HFF-Myc (cell line): ENCODE measurements around the gene FGG.

ENCODE experiments used
- DNase-seq: peaks from one replicate; pipeline ENCODE4 v3.0.0-alpha.2; 2011; ENCODE audit warnings: low read depth; ENCODE audit errors: extremely low read depth
- H3K4me3 ChIP-seq: replicated peaks from 2 replicates; pipeline ENCODE4 v1.5.1; 2011; ENCODE audit warnings: low read depth, mild to moderate bottlenecking, control low read depth, low read length
- TF ChIP-seq, protein P1 (sequence below): IDR thresholded peaks from 2 replicates; pipeline ENCODE4 v1.5.1; 2012; ENCODE audit warnings: mild to moderate bottlenecking, low read depth, low read length, control low read depth; ENCODE audit errors: missing control alignments

The FGG gene

DNA sequence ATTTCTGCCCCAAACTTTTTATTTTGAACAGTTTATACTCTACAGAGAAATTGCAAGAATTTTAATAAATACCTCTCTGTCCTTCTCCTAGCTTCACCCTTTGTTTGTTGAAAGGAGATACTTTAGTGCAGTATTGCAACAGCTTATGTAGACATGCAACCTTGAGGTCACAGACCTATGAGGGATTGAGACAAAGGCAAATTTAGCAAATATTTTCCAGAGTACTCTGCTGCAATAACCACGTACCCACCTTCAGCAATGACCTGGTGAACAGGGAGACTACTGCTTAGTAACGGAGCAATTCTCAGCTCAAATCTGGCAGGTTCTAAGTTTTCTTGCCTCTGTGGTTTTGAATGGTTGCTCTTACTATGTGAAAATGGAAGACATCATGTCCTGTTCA is 35.1 kb downstream of the FGG start:
- H3K4me3 ChIP-seq: no peak overlapping the region
- no peak for DNase-seq
- TF ChIP-seq, protein P1, sequence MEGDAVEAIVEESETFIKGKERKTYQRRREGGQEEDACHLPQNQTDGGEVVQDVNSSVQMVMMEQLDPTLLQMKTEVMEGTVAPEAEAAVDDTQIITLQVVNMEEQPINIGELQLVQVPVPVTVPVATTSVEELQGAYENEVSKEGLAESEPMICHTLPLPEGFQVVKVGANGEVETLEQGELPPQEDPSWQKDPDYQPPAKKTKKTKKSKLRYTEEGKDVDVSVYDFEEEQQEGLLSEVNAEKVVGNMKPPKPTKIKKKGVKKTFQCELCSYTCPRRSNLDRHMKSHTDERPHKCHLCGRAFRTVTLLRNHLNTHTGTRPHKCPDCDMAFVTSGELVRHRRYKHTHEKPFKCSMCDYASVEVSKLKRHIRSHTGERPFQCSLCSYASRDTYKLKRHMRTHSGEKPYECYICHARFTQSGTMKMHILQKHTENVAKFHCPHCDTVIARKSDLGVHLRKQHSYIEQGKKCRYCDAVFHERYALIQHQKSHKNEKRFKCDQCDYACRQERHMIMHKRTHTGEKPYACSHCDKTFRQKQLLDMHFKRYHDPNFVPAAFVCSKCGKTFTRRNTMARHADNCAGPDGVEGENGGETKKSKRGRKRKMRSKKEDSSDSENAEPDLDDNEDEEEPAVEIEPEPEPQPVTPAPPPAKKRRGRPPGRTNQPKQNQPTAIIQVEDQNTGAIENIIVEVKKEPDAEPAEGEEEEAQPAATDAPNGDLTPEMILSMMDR: no peak

DNA sequence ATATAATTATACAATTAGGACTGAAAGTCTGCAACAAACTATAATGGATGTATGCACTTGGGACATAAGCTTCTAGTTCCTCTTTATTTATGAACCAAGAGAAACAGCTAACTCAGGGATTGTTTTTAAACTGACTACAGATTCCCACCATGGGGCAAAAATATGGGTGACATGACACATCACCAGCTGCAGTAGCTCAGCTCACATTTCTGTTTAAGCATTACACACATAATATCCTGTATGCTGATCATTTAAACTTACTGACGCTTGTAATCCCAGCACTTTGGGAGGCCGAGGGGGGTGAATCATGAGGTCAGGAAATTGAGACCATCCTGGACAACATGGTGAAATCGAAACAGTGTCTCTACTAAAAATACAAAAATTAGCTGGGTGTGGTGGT is 38.1 kb downstream of the FGG start:
- no peak overlapping the region for H3K4me3 ChIP-seq
- no peak for DNase-seq
- TF ChIP-seq, protein P1: no peak

DNA sequence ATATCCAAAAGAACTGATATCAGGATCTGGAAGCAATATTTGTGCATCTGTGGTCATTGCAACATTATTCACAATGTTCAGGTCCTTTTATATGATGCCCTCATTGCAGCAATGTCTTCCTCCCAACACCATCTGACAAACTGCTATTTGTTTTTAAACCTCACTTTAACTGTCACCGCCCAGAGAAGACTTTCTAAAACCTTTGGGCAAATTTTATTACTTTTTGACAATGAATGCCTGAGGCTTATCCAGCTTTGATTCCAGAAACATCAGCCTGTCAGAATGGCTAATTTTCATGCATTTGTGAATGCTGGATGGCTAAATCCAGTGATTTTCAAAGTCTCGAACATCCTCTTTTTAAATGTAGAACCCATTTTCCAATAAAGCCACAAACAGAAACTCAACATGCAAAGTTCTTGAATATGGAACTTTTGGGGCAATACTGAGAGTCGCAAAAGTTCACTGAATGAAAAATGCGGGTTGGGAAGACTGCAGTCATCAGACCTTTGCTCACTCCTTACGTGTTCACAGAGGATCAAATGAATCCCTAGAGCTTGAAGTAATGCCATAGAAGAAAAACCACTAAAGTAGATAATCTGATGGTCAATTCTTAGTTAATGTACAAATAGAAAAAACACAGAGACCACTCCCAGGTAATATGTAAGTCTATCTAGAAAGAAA is 39.1 kb downstream of the FGG start:
- no peak overlapping the region for H3K4me3 ChIP-seq
- no peak for DNase-seq
- TF ChIP-seq, protein P1: no peak

DNA sequence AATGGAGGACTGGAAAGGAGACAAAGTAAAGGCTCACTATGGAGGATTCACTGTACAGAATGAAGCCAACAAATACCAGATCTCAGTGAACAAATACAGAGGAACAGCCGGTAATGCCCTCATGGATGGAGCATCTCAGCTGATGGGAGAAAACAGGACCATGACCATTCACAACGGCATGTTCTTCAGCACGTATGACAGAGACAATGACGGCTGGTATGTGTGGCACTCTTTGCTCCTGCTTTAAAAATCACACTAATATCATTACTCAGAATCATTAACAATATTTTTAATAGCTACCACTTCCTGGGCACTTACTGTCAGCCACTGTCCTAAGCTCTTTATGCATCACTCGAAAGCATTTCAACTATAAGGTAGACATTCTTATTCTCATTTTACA is 42.9 kb downstream of the FGG start:
- no peak for DNase-seq
- TF ChIP-seq, protein P1: no peak
- H3K4me3 ChIP-seq: no peak overlapping the region

DNA sequence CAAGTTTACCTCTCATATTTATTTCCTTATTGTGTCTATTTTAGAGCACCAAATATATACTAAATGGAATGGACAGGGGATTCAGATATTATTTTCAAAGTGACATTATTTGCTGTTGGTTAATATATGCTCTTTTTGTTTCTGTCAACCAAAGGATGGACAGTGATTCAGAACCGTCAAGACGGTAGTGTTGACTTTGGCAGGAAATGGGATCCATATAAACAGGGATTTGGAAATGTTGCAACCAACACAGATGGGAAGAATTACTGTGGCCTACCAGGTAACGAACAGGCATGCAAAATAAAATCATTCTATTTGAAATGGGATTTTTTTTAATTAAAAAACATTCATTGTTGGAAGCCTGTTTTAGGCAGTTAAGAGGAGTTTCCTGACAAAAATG is 43.4 kb downstream of the FGG start:
- no peak overlapping the region for H3K4me3 ChIP-seq
- TF ChIP-seq, protein P1: no peak
- no peak for DNase-seq

DNA sequence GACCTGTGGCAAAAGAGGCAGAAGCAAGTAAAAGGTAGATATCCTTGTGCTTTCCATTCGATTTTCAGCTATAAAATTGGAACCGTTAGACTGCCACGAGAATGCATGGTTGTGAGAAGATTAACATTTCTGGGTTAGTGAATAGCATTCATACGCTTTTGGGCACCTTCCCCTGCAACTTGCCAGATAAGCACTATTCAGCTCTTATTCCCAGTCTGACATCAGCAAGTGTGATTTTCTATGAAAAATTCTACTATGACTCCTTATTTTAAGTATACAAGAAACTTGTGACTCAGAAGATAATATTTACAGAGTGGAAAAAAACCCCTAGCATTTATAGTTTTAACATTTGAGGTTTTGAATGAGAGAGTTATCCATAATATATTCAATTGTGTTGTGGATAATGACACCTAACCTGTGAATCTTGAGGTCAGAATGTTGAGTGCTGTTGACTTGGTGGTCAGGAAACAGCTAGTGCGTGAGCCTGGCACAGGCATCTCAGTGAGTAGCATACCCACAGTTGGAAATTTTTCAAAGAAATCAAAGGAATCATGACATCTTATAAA is 45.7 kb downstream of the FGG start:
- no peak for DNase-seq
- TF ChIP-seq, protein P1: no peak

More for the DNA sequence above, 45.7 kb downstream of the FGG start:
- H3K4me3 ChIP-seq: no peak overlapping the region
